GM12878 (cell line): Measurements from ENCODE around the gene DND1. TPM values are rescaled to one million over a fixed set of nuclear protein-coding genes. Genes with fewer than 3 reads are reported as not detected.

Source experiments
- CBX3 ChIP-seq: fragments of 200-600 bp; sonication (generic); IDR thresholded peaks from 2 replicates; pipeline ENCODE4 v1.6.1; 2016; ENCODE audit warnings: low read depth, borderline replicate concordance
- E2F8 ChIP-seq: fragments of 450-650 bp; IDR thresholded peaks from 2 replicates; pipeline ENCODE4 v1.6.1; 2018; ENCODE audit warnings: mild to moderate bottlenecking, low read depth, moderate library complexity; ENCODE audit not compliant: partially characterized antibody
- E4F1 ChIP-seq: fragments of 450-650 bp; IDR thresholded peaks from 2 replicates; pipeline ENCODE4 v1.6.1; 2018; ENCODE audit warnings: borderline replicate concordance, mild to moderate bottlenecking; ENCODE audit not compliant: partially characterized antibody
- SKIL ChIP-seq: fragments of 450-650 bp; IDR thresholded peaks from 2 replicates; pipeline ENCODE4 v1.6.1; 2017; ENCODE audit warnings: mild to moderate bottlenecking, low read depth, inconsistent platforms; ENCODE audit not compliant: poor library complexity, severe bottlenecking
- SP1 ChIP-seq: IDR thresholded peaks from one replicate; pipeline ENCODE4 v1.6.1; 2011; ENCODE audit warnings: low read depth, low read length
- SREBF1 ChIP-seq: IDR thresholded peaks from 2 replicates; pipeline ENCODE4 v1.6.1; 2012; ENCODE audit warnings: mild to moderate bottlenecking, low read length
- USF1 ChIP-seq: IDR thresholded peaks from 2 replicates; pipeline ENCODE4 v1.6.1; 2011; ENCODE audit warnings: borderline replicate concordance, low read depth, mild to moderate bottlenecking, moderate library complexity, mixed read lengths, low read length; ENCODE audit not compliant: insufficient read depth; ENCODE audit errors: extremely low read length
- YBX1 ChIP-seq: fragments of 450-650 bp; IDR thresholded peaks from 2 replicates; pipeline ENCODE4 v1.6.1; 2016; ENCODE audit warnings: antibody characterized with exemption
- polyA plus RNA-seq, 11 experiments: library from polyadenylated mRNA; depleted of rRNA in 4 of 11; unstranded in 6 of 11; stranded (reverse) in 5 of 11; fragments of >200 nt; fragmentation: Nextera tagmentation in 4 of 11; fragmentation: Illumina TruSeq in 1 of 11; extraction: Ambion mirVana in 4 of 11; extraction: Trizol in 1 of 11; gene quantifications; 1 replicate in 1 of 11; 2 replicates in 10 of 11; pipeline versions ENCODE4 v1.2.1 to v1.2.3, GENCODE V29; 2011 to 2016; ENCODE audit warnings: inconsistent platforms in 2 of 11, missing spikeins in 2 of 11, low read depth in 1 of 11
- total RNA-seq, 4 experiments: library from RNA; depleted of rRNA in 3 of 4; stranded (reverse); fragments of >200 nt in 3 of 4; fragmentation: Illumina TruSeq in 1 of 4; extraction: Trizol in 1 of 4; gene quantifications; 2 replicates each; pipeline versions ENCODE4 v1.2.1 to v1.2.3, GENCODE V29; 2013 to 2021
- TF ChIP-seq, protein P1 (sequence below): fragments of 450-650 bp; IDR thresholded peaks from 2 replicates; pipeline ENCODE4 v1.6.1; 2017; ENCODE audit warnings: low read depth, mild to moderate bottlenecking, moderate library complexity
- TF ChIP-seq, protein P2 (sequence below): fragments of 450-650 bp; IDR thresholded peaks from 2 replicates; pipeline ENCODE4 v1.6.1; 2014; ENCODE audit warnings: mild to moderate bottlenecking

DND1 gene
- total and polyA plus RNA-seq, 10 of the 15 experiments (the other 5 are each of a cell fraction or from before 2014, with no cell fraction given), result 0.15 to 2.9 (median 0.73) TPM; not detected in 2

- TF ChIP-seq E4F1 (peak; percentile 100), SP1 (peak; percentile 77), CBX3 (no peak), YBX1 (no peak), E2F8 (peak; percentile 97), USF1 (no peak), SREBF1 (no peak), SKIL (no peak)
- TF ChIP-seq, protein P1, sequence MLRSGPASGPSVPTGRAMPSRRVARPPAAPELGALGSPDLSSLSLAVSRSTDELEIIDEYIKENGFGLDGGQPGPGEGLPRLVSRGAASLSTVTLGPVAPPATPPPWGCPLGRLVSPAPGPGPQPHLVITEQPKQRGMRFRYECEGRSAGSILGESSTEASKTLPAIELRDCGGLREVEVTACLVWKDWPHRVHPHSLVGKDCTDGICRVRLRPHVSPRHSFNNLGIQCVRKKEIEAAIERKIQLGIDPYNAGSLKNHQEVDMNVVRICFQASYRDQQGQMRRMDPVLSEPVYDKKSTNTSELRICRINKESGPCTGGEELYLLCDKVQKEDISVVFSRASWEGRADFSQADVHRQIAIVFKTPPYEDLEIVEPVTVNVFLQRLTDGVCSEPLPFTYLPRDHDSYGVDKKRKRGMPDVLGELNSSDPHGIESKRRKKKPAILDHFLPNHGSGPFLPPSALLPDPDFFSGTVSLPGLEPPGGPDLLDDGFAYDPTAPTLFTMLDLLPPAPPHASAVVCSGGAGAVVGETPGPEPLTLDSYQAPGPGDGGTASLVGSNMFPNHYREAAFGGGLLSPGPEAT, result peak; percentile 97
- TF ChIP-seq, protein P2, sequence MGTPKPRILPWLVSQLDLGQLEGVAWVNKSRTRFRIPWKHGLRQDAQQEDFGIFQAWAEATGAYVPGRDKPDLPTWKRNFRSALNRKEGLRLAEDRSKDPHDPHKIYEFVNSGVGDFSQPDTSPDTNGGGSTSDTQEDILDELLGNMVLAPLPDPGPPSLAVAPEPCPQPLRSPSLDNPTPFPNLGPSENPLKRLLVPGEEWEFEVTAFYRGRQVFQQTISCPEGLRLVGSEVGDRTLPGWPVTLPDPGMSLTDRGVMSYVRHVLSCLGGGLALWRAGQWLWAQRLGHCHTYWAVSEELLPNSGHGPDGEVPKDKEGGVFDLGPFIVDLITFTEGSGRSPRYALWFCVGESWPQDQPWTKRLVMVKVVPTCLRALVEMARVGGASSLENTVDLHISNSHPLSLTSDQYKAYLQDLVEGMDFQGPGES, result 0 out of 2 replicates have a peak, but pooled peaks have one; percentile 26
These were observed 27.1 kb upstream of the DND1 start, which contains the start of gene ZMAT2 (continued) for GRCh38 chr5:140700177-140701144.
